RWPE2 (cell line): Measurements from ENCODE around the gene PNO1.
A peak's percentile ranks its signal among the peaks of the same experiment; 100 is the strongest.

Experiments
- ATAC-seq: fragments of 200-7000 bp; cut with Tn5 transposase; 3 replicates; pipeline ENCODE4 v1.9.1; 2021; ENCODE audit warnings: low read depth
- DNase-seq: peaks from one replicate; pipeline ENCODE4 v3.0.0-alpha.2; 2020; ENCODE audit warnings: low spot score
- H3K27ac ChIP-seq: fragments of 450-650 bp; 2 replicates; pipeline ENCODE4 v1.5.1; 2017; ENCODE audit warnings: mild to moderate bottlenecking; ENCODE audit not compliant: poor library complexity, severe bottlenecking
- H3K27me3 ChIP-seq: fragments of 250-450 bp; sonication (Bioruptor Pico); 2 replicates; pipeline ENCODE4 v1.5.1; 2021; ENCODE audit warnings: mild to moderate bottlenecking, moderate library complexity; ENCODE audit not compliant: insufficient read depth, poor library complexity, severe bottlenecking
- H3K36me3 ChIP-seq: fragments of 250-450 bp; sonication (Bioruptor Pico); 2 replicates; pipeline ENCODE4 v1.5.1; 2020; ENCODE audit warnings: low read depth, mild to moderate bottlenecking, moderate library complexity
- H3K4me1 ChIP-seq: fragments of 250-450 bp; sonication (Bioruptor Pico); 2 replicates; pipeline ENCODE4 v1.5.1; 2021; ENCODE audit warnings: mild to moderate bottlenecking, moderate library complexity; ENCODE audit not compliant: insufficient read depth, poor library complexity, severe bottlenecking
- H3K4me3 ChIP-seq: fragments of 250-450 bp; sonication (Bioruptor Pico); 2 replicates; pipeline ENCODE4 v1.5.1; 2021; ENCODE audit warnings: mild to moderate bottlenecking, moderate library complexity; ENCODE audit not compliant: severe bottlenecking
- H3K9me3 ChIP-seq: fragments of 250-450 bp; sonication (Bioruptor Pico); 2 replicates; pipeline ENCODE4 v1.5.1; 2021; ENCODE audit warnings: mild to moderate bottlenecking, moderate library complexity; ENCODE audit not compliant: severe bottlenecking
- TF ChIP-seq, protein P1 (sequence below): fragments of 450-650 bp; IDR thresholded peaks from one replicate; pipeline ENCODE4 v1.5.1; 2017; ENCODE audit warnings: mild to moderate bottlenecking, moderate library complexity; ENCODE audit not compliant: poor library complexity, severe bottlenecking

Gene PNO1

DNA sequence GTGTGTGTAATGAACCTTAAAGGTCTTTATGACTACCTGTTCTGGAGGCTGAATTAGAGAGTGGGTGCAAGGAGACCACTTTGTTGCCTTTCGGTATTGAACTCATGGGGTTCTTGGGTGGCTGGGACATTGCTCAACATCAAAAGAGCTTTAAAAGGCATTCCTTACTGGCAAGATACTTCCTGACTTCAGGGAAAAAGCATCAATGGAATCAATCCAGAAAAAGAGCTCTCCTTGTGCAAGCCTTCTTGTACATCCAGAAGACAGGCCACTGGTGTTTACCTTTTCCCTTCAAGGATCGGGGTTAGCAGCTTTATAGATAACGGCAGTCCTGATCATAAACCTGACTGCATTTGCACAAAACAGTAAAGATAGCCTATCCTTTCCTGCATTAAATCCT lies 9.5 kb downstream of the PNO1 start:
- H3K27me3 ChIP-seq: no peaks in the 10 kb centered on the region
- ATAC-seq: no peak
- no peak overlapping the region for H3K27ac ChIP-seq
- no peaks in the 10 kb centered on the region for H3K9me3 ChIP-seq
- H3K4me3 ChIP-seq: no peak overlapping the region
- H3K36me3 ChIP-seq: peaks cover 81% of the 10 kb centered on the region
- TF ChIP-seq, protein P1, sequence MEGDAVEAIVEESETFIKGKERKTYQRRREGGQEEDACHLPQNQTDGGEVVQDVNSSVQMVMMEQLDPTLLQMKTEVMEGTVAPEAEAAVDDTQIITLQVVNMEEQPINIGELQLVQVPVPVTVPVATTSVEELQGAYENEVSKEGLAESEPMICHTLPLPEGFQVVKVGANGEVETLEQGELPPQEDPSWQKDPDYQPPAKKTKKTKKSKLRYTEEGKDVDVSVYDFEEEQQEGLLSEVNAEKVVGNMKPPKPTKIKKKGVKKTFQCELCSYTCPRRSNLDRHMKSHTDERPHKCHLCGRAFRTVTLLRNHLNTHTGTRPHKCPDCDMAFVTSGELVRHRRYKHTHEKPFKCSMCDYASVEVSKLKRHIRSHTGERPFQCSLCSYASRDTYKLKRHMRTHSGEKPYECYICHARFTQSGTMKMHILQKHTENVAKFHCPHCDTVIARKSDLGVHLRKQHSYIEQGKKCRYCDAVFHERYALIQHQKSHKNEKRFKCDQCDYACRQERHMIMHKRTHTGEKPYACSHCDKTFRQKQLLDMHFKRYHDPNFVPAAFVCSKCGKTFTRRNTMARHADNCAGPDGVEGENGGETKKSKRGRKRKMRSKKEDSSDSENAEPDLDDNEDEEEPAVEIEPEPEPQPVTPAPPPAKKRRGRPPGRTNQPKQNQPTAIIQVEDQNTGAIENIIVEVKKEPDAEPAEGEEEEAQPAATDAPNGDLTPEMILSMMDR: no peak
- H3K4me1 ChIP-seq: no peaks in the 10 kb centered on the region
- DNase-seq: no peak

DNA sequence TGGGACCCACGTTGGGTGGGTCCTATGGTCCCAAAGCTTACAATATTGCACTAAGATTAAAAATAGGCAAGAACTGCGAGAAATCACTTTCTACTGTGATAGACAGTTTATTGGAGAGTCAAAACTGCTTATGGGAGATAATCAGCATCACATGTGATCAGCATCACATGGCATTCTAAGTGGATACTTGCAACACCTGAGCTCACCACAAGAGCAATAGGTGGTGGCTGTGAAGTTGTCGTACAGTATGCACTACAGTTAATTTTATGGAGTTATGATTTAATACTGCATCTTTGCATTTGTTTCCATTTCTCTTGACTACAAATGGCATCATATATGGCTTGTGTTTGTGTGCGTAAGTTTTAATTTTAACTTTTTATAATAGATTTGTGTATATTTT lies 11.6 kb downstream of the PNO1 start:
- Histone ChIP-seq H3K27me3 (no peaks in the 10 kb centered on the region), H3K4me3 (no peak overlapping the region), H3K27ac (no peak overlapping the region), H3K36me3 (peaks cover 79% of the 10 kb centered on the region), H3K4me1 (peaks cover 3% of the 10 kb centered on the region), H3K9me3 (no peaks in the 10 kb centered on the region)
- TF ChIP-seq, protein P1: no peak
- ATAC-seq (0 out of 3 replicates have a peak, but pooled peaks have one; percentile 24), DNase-seq (no peak)

DNA sequence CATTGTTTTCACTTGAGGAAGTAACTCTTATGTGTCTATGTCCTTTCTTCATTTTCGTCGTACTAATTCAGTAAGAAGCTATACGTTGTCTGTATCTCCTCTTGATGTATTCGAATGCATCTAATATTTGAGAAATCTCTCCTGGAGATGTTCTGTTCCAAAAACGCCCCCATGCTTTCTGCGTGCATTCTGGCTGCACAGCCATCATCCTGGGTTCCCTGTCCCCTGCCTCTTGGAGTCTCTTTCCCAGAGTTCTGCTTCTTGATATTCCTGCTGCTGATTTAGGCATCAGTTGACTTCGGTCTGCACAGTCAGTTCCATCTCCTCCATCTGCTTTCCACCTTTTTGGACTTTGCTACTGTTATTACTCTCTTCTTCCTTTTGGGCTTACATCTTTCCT lies 13.5 kb downstream of the PNO1 start:
- no peak for DNase-seq
- Histone ChIP-seq H3K4me1 (peaks cover 3% of the 10 kb centered on the region), H3K27ac (no peak overlapping the region), H3K27me3 (no peaks in the 10 kb centered on the region), H3K36me3 (peaks cover 83% of the 10 kb centered on the region), H3K4me3 (no peak overlapping the region), H3K9me3 (no peaks in the 10 kb centered on the region)
- TF ChIP-seq, protein P1: no peak
- no peak for ATAC-seq

DNA sequence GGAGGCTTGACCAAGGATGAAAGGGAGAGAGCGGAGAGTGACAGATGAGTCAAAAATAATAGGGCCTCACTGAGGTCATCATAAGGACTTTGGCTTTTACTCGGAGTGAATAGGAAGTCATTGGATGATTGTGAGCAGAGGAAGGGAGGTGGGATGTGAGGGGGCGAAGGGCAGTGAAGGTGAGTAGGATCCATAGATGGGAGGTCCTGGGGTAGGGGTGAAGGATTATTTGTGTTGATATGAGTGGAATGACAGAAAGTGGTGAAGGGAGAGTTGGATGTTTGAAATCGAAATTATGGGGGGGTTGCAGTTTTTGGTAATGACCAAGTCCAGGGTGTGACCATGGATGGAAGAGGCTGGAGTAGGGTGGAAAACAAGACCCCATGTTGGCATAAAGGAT lies 14.0 kb downstream of the PNO1 start:
- H3K9me3 ChIP-seq: no peaks in the 10 kb centered on the region
- H3K27ac ChIP-seq: no peak overlapping the region
- H3K4me3 ChIP-seq: no peak overlapping the region
- no peaks in the 10 kb centered on the region for H3K27me3 ChIP-seq
- no peak; the same call in 2 of the 3 replicates for ATAC-seq
- peaks cover 3% of the 10 kb centered on the region for H3K4me1 ChIP-seq
- TF ChIP-seq, protein P1: no peak
- no peak for DNase-seq
- peaks cover 83% of the 10 kb centered on the region for H3K36me3 ChIP-seq

DNA sequence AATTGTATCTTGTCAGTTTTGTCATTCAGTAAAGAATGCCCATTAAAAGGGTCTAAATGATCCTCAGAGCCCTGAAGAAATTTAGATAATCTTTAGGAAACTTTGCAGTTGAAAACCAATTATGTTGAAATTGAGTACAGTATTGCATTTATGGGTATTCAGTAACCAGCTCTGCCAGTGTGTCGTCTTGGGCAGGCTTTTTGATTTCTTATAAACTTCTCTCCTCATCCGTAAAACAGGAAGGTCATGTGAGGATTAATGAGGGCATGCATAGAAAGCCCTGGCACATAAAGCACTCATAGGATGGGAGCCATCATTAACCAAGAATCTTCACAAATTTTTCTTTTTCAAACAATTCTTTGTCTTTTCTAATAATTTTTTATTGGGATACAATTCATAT lies 14.8 kb downstream of the PNO1 start:
- peaks cover 3% of the 10 kb centered on the region for H3K4me1 ChIP-seq

More for the DNA sequence above, 14.8 kb downstream of the PNO1 start:
- Histone ChIP-seq H3K27me3 (no peaks in the 10 kb centered on the region), H3K36me3 (peaks cover 84% of the 10 kb centered on the region), H3K4me3 (no peak overlapping the region), H3K9me3 (no peaks in the 10 kb centered on the region), H3K27ac (peak overlapping the region; percentile 18)
- TF ChIP-seq, protein P1: no peak
- ATAC-seq (no peak), DNase-seq (no peak)
